ENCODE results near the gene RYR1. TPM values are rescaled to one million over a fixed set of nuclear protein-coding genes. Genes with fewer than 3 reads are reported as not detected.
A peak's percentile ranks its signal among the peaks of the same experiment; 100 is the strongest.

RYR1 gene
- total RNA-seq, 1 experiment from 2014 or later: not detected

- BruUV-seq (replicated peaks): no TSS peak
- DNase-seq: peak; percentile 80
- peak overlapping the region; percentile 62 for H2AFZ ChIP-seq (ENCODE audit: low read length)
- peak overlapping the region; percentile 47; the same call in 1 of the 2 replicates for H3K4me3 ChIP-seq (ENCODE audit: low read length)
- intact Hi-C loops (cut with micrococcal nuclease): loop anchor here (2.0 to 10.0 kb wide), 2 partner anchors 91 to 391 kb away; partner anchors contain the start of genes MRPS12 and SARS2
- ChIA-PET POLR2A (ENCODE audit: unreplicated experiment) (interaction anchor here (0.6 to 0.7 kb wide), 2 partner anchors 293 to 297 kb away, joined by 4 to 11 read pairs; no protein-coding TSS in a partner anchor), CTCF (interaction anchor here (0.6 kb wide), 1 partner anchor 386 kb away, joined by 3 read pairs; the partner anchor contains the start of gene SARS2)
- H3K36me3 ChIP-seq (ENCODE audit: low read depth, low read length): no peaks in the 10 kb centered on the region
- no peaks in the 10 kb centered on the region for H3F3A ChIP-seq (ENCODE audit: low read length, unreplicated experiment)
- no peaks in the 10 kb centered on the region for H3K79me2 ChIP-seq (ENCODE audit: low read length)
- H3K4me2 ChIP-seq (ENCODE audit: low read length): peak overlapping the region; percentile 80
- H3K9me2 ChIP-seq (replicated peaks; ENCODE audit: low read length): no peaks in the 10 kb centered on the region
- H4K20me1 ChIP-seq (ENCODE audit: low read length): no peaks in the 10 kb centered on the region
- peaks cover 4% of the 10 kb centered on the region; the same call in 1 of the 2 replicates for H3K4me1 ChIP-seq (ENCODE audit: insufficient read depth, low read length)
- no peaks in the 10 kb centered on the region for H3K9me3 ChIP-seq (ENCODE audit: low read length)
- H3K9ac ChIP-seq (ENCODE audit: low read length): no peak overlapping the region
- no peaks in the 10 kb centered on the region for H3K27me3 ChIP-seq (ENCODE audit: low read length)
- H3K27ac ChIP-seq (ENCODE audit: low read length): peak overlapping the region; percentile 32; the same call in 1 of the 2 replicates
- no peak for TF ChIP-seq EZH2 (IDR thresholded peaks at IDR 0.05; ENCODE audit: low read length, unreplicated experiment)
- peak; percentile 74; the same call in 1 of the 2 replicates for TF ChIP-seq CTCF (conservative IDR thresholded peaks at IDR 0.05; ENCODE audit: low read depth, low read length)
- peak; percentile 92 for ATAC-seq
Observed at GRCh38 chr19:38543807-38544568, 110.5 kb downstream of the RYR1 start.

GRCh38 chr19:38544569-38545315 is 111.3 kb downstream of the RYR1 start:
- no peaks in the 10 kb centered on the region for H4K20me1 ChIP-seq (ENCODE audit: low read length)
- TF ChIP-seq CTCF (conservative IDR thresholded peaks at IDR 0.05; ENCODE audit: low read depth, low read length) (peak; percentile 5; the same call in 1 of the 2 replicates), EZH2phosphoT487 (IDR thresholded peaks at IDR 0.05; ENCODE audit: borderline replicate concordance, low read length) (no peak), EZH2 (IDR thresholded peaks at IDR 0.05; ENCODE audit: low read length, unreplicated experiment) (no peak)
- H3K9me3 ChIP-seq (ENCODE audit: low read length): no peaks in the 10 kb centered on the region
- H3K27ac ChIP-seq (ENCODE audit: low read length): no peak overlapping the region
- no peaks in the 10 kb centered on the region for H3K9me2 ChIP-seq (replicated peaks; ENCODE audit: low read length)
- ChIA-PET POLR2A (ENCODE audit: unreplicated experiment) (no interaction called here), CTCF (no interaction called here)
- no peaks in the 10 kb centered on the region for H3K36me3 ChIP-seq (ENCODE audit: low read depth, low read length)
- no peaks in the 10 kb centered on the region for H3K79me2 ChIP-seq (ENCODE audit: low read length)
- no peaks in the 10 kb centered on the region for H3K27me3 ChIP-seq (ENCODE audit: low read length)
- peak overlapping the region; percentile 80 for H3K4me2 ChIP-seq (ENCODE audit: low read length)
- H3F3A ChIP-seq (ENCODE audit: low read length, unreplicated experiment): no peaks in the 10 kb centered on the region
- intact Hi-C loops (cut with micrococcal nuclease): loop anchor here (2.0 to 10.0 kb wide), 2 partner anchors 90 to 390 kb away; partner anchors contain the start of genes MRPS12 and SARS2
- BruUV-seq (replicated peaks): no TSS peak
- no peak overlapping the region for H3K9ac ChIP-seq (ENCODE audit: low read length)
- H3K4me1 ChIP-seq (ENCODE audit: insufficient read depth, low read length): peaks cover 4% of the 10 kb centered on the region; the same call in 1 of the 2 replicates
- H2AFZ ChIP-seq (ENCODE audit: low read length): peak overlapping the region; percentile 62; the same call in 1 of the 2 replicates
- no peak for DNase-seq
- ATAC-seq: no peak
- H3K4me3 ChIP-seq (ENCODE audit: low read length): no peak overlapping the region; the same call in 1 of the 2 replicates

All from PC-3 (cell line).